GM18508 (cell line): Measurements from ENCODE around the gene CCDC12.

ENCODE experiments used
- ATAC-seq: cut with Tn5 transposase; IDR thresholded peaks from one replicate; pipeline ENCODE4 v1.9.1; 2021; ENCODE audit warnings: moderate number of reproducible peaks; ENCODE audit not compliant: insufficient read depth, unreplicated experiment

CCDC12 gene

DNA sequence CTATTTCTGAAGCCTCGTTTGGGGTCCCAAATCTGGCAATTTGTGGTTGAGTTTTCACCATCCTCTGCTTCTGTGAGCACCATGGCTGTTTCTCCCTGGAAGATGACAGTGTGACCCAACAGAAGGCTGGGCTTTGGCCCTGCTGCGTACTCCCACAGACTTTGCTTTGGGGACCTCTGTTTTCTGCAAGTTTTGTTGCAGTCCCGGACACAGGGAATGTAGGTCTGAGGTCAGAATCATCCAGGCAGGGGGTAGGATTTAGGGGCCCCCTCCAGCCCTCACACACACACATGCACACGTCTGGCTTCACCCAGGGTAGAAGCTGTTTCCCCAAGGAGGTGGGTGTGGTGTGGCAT is 92.7 kb downstream of the CCDC12 start:
- no peak for ATAC-seq

DNA sequence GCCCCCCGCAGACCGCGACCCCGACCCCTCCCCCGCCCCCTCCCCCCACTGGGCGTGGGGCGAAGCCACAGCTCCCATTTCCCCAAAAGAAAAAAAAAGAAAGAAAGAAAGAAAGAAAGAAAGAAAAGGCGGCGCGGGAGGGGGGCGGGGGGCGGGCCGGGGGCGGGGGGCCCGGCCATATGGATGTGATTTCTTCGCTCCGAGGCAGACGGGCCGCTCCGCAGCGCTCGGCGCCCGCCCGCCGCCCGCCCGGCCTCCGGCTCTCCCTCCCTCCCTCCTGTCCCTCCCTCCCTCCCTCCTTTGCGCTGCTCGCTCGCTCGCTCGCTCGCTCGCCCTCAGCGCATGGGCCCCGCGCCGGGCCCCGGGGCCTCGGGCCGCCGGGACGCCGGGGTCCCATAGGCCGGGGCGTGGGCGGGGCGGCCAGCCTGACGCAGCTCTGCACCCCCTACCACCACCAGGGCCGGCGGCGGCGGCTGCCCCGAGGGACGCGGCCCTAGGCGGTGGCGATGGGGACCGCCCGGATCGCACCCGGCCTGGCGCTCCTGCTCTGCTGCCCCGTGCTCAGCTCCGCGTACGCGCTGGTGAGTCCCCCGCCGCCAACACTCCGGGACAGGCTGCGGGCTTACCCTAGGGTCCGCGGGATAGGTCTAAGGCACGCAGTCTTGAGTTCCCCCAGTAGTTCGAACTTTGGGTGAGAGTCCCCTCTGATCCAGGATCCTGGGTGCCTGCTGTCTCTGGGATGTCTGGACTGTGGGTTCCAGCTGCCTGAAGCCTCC is 93.3 kb downstream of the CCDC12 start:
- no peak for ATAC-seq

DNA sequence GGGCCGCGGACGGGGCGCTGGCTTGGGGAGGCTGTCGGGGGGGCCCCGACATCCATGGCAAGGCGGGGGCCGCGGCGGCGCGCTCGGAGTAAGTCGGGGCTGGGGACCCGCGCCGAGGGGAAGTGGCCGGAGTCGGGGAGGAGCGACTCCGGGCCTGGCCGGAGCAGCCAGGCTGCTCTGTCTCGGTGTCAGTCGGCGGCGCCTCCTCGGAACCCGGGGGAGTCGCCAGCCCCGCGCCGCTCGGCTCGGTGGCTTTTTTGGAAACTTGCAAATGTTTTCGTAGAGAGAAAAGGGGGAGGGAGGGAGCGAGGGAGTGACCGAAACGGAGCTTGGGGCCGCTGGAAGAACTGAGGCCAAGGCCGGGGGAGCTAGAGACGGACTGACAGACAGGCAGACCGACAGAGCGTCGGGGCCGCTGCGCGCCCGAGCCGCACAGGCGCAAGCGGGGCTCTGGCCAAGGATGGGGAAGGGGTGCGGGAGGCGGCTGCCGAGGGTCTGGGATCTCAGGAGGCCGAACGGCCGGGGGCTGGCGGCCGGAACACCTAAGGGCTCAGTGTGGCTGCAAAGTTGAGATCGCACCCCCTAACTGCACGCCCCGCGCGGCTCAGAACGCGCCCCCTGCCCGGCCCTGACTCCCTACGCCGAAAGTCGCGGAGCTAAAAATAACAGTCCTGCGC is 94.0 kb downstream of the CCDC12 start:
- no peak for ATAC-seq

DNA sequence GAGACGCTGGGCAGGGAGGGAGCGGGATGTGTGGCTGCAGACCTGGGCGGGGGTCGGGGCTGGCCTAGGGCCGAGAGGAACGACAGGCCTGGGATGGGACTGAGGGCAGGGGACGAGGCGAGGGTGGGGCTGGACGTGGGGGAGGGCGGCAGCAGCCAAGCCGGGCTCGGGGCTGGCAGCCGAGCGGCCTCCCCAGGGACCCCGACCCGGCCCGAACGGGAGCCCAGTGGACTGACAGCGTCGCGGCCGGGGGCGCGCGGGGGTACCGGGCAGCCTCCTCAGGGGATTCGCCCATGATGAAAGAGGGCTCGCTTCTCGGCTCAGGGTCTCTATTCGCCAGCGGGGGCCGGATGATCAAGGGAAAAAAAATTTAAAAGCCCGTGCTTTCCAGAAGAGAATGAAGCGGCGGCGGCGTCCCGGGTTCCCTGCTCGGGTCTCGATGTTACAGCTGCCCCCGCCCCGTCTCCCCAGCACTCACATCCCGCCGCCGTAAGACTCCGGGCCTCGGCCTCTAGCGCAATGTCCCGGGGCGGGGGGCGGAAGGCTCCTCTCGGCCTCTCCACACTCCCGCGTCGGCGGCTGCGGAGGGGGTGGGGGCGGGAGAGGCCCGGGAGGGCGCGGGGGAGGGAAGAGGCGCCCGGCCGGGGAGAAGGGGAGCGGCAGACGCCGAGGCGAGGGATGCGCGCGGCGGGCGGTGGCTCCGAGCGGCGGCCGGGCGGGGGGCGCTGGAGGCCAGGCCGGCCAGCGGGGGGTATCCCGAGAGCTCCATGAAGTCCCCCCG is 94.8 kb downstream of the CCDC12 start:
- ATAC-seq: no peak

DNA sequence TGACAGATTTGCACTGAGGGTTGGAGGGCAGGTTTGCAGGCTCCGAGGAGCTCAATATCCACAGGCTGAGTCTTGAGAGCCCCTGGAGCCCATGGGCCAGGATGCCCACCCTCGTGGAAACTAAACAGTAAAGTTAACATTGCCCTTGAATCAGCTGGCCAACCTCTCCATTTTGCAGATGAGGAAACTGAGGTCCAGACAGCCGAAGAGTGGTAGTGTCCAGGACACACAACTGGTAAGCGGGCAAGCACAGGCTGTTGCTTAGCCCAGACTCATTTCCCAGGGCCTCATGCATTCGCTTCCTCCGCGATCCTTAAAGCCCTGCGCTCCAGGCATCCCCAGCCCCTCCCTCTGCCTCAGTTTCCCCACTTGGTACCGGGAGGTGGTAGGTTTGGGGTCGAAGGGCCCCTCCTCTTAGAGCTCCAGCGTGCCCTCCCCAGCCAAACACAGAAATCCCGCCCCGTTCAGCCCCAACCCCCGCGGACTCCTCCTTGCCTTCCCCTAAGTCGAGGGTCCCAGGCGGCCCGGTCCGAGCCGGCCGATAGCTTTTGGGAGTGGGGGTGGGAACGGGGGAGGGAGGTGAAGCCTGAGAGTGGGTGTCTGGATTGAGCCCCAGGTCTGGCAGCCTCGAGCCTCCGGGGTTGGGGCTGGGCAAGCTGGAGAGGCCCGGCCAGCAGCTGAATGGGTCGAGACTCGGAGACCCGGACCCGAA is 95.5 kb downstream of the CCDC12 start:
- no peak for ATAC-seq

DNA sequence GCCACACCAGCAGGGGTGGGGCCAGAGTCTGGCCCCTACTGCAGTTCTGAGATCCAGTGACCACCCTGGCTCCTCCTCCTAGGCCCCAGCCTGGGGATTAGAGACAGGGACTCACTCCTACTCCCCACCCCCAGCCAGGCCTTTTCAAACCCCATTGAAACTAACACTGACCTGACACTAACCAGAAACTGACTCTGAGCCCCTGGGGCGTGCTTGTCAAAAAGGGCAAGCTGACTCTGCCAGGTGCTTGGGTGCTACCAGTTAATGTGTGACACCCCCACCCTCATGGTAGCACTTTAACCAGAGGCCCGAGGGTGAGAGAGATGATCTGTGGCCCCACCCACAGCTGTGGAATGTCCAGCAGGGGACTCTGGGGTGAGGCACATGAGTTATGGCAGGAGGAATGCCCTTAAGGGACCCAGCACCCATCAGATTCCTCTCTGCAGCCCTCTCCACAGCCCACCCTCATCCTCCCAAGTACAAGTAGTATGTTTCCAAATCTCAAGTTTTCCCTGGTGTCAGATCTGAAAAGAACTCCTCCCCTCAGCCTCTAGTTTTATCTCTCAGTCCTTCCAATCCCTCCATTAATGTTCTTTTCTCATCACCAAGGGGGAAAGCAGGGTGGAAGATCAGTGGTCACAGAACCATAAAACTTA is 97.6 kb downstream of the CCDC12 start:
- ATAC-seq: no peak

DNA sequence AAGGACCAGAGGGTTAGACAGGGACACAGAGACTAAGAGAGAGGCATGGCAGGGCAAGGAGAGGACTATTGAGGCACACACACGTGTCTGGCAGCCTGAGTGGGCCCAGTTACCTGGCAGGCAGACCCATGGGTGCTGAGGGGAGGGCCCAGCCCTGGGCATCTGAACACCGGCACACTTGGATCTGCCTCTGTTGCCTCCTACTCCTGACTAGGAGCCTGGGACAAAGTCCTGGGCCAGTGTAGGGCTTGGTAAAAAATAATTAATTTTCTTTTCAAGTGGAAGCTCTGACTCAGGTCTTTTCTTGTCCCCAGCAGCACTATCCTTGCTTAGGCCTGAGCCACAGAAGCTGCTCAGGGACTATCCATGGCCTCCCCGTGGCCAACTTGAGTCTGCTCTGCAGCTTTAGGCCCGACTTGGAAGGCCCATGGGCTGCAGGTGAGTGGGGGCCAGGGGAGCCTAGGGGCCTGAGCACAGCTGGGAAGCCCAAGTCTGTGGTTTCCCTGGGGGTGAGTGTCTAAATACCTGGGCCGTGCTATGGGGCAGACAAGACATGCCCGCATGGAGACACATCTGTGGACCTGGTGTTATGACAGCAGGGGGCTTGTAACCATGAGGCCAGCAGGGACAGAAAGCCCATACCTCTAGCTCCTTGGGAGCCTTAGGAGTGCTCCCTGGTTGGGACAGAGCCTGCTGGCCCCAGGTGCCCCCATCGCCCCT is 99.0 kb downstream of the CCDC12 start, which contains the start of gene PTH1R:
Gene PTH1R, plus strand, starts transcription at position 316 of the 720 bp plus-strand sequence. CDS start 5,839 bp downstream, outside the sequence.
- ATAC-seq: no peak

DNA sequence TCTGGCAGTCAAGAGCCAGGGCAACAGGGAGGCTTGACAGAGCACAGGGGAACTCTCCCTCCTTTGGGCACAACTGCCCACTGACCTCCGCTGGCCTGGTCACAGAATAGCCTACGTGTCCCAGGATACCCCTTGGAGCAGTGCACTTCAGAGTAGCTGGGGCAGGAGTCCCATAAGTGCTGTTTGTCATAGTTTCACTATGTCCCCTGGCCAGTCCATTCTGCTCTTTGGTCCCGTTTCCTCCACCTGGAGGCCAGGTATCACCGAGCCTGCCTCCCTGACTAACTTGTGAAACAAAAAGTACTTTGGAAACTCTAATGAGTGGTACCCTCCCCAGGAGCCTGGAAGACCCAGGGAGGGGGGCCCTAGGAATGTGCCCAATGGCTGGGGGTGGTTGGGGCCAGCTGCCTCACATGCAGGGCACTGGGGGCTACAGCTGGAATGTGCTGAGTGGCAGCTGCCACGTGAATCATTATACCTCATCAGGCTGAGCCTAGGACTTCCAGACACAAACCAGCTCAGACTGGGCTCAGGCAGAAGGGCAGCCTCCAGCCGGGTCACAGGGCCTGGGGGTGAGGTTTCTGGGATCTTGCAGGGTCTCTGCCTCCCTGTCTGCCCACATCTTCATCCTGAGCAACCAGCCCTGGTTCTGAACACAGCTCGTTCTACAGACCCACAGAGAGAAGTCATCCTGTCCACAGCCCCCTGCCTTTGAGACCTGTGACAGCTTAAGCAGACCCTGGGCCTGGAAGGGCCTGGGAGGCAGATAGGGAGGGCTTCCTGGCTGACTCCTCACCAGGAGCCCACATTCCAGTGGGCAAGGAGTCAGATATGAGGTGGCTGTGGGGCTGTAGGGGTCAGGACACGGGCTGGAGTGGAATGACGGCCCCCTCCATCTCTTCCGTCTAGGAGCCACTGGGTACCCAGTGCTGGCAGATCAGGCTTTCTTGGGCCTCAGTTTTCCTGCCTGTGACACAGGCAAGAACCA is 99.9 kb downstream of the CCDC12 start:
- ATAC-seq: no peak

DNA sequence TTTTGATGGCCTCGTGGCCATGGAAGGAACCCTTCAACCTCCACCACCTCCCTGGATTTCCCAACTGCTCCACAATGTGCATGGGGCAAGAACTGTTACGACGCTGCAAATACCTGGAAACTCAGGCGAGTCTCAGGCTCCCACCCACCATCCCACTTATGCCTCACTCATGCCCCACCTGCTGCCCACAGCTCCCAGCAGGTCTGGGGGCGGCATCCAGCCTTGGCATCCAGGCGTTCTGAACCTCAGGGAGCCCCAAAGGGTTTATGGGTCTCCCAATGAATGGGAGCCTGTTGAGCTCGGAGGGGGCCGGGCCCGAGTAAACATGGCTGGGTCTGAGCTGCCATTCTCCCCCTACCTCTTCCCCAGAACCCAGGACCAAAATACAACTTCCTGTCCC is 101.0 kb downstream of the CCDC12 start:
- no peak for ATAC-seq

DNA sequence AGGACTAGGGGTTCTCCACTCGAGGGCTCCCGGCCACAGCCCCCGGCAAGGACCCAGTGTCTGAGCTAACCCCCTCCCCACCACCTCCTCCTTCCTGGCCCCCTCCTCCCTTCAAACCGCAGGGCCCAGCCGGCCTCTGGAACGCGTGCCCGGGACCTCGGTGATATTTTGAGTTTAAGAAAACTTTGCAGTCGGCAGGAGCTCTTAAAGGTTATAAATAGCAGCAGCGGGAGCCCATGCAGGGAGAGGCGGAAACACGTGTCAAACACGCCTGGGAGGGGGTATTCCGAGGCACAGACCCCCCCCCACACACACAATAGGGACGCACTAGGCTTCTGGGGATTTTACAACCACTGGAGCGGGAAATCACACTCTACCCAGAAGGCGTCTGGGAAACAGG is 102.1 kb downstream of the CCDC12 start:
- ATAC-seq: no peak

DNA sequence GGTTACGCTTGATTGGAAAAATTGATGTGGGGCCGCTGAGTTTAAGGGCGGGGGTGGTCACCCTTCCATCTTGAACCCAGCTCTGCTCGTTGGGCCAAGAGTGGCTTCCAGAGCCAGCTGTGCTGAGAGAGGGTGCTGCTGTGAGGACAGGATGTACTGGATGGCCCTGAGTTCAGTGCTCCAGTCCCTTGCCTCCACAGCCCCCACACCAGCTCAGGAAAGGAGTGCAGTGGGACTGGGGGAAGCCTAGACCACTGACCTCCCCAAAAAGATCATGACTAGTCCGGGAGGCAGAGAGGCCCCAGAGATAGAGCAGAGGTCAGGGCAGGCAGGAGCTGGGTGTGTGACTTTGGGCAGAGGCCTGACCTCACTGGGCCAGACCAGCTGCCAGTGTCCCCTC is 103.0 kb downstream of the CCDC12 start:
- no peak for ATAC-seq
